ENCODE data around the gene IZUMO1.
"Not testable (repeated sequence)": the region's sequence is repeated elsewhere in the genome, so short reads cannot be mapped to it uniquely, and the experiment has no call there.

Gene IZUMO1

GRCh38 chr19:48746738-48747575, at the start of gene IZUMO1:
Gene IZUMO1, minus strand, starts transcription at chr19:48746909. Its CDS starts 1,050 bp downstream, at chr19:48745859.
- DNase-seq: peak; percentile 86

- DNase-seq: no peak
Observed at GRCh38 chr19:48795685-48796070, 49.0 kb upstream of the IZUMO1 start.

DNA sequence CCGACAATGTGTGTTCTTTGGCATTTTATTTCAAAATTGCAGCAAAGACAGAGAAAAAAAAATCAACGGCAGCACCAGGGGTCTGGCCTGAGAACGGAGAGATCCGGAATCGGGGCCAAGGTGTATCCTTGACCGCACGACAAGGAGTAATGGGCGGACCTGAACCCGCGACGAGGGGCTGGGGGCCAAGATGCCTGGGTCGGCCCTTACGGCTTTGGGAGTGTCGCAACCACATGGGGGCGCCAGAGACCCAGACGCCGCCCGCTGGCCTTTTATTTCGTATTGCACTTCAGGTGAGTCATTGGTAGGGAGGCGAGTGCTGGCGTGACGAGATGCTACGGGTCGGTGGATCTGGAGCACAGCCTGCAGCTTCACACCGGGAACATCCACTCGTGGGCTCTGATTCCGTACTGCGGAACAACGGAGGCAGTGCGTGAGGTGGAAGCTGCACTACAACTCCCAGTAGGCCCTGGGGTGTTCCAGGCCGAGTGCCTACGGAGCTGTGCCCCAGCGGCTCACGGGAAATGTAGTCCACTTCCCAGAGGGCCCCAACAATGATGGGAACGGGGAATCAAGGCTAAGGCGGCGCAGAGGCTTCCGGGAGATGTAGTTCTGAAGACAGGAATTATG, 48.5 kb upstream of the IZUMO1 start:
- DNase-seq: peak; percentile 96

- DNase-seq: no peak
Observed at GRCh38 chr19:48794291-48794690, 47.6 kb upstream of the IZUMO1 start.

DNA sequence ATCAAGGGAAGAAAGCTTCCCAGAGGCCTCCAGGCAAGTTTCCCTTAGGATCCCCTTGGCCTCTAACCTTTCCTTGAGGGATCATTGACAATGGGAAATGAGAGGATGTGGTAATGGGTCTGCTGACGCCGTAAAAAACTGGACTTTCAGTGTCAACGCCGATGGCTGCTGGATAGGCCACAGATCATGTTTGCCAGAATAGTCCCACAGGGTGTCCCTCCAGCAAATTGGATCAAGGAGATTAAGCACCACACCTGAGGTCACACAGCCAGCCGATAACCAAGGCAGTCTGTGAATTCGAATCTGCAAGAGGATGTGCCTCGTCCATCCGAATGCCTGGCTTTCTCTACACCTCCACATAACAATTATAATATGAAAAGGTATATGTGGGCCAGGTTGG, 46.6 kb upstream of the IZUMO1 start:
- no peak for DNase-seq

- DNase-seq: not testable (repeated sequence)
Observed at GRCh38 chr19:48787331-48787730, 40.6 kb upstream of the IZUMO1 start.

- DNase-seq: not testable (repeated sequence)
Observed at GRCh38 chr19:48786422-48786821, 39.7 kb upstream of the IZUMO1 start.

- no peak for DNase-seq
Observed at GRCh38 chr19:48784527-48784926, 37.8 kb upstream of the IZUMO1 start.

DNA sequence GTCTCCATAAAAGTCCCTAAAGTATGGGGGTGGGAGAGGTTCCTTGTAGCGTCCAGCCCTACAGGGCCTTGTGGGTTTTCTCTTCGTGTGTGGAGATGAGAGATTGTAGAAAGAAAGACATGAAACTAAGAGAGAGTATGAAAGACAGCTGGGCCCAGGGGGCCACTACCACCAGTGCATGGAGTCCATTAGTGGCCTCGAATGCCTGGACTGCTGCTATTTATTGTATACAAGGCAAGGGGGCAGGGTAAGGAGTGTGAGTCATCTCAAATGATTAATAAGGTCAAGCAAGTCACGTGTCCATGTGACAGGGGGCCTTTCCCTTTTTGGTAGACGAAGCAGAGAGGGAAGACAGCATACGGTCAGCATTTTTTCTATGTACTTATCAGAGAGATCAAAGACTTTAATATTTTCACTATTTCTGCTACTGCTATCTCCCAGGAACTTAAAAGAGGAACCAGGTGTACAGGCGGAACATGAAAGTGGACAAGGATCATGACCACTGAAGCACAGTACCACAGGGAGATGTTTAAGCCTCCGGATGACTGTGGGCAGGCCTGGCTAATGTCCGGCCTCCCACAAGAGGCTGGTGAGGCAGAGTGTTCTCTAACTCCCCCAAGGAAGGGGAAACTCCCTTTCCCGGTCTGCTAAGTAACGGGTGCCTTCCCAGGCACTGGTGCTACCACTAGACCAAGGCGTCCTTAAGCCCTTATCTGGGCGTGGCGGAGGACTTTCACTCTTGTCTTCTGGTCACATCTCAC, 34.1 kb upstream of the IZUMO1 start:
- DNase-seq: no peak

- DNase-seq: no peak
Observed at GRCh38 chr19:48779636-48780035, 32.9 kb upstream of the IZUMO1 start.

DNA sequence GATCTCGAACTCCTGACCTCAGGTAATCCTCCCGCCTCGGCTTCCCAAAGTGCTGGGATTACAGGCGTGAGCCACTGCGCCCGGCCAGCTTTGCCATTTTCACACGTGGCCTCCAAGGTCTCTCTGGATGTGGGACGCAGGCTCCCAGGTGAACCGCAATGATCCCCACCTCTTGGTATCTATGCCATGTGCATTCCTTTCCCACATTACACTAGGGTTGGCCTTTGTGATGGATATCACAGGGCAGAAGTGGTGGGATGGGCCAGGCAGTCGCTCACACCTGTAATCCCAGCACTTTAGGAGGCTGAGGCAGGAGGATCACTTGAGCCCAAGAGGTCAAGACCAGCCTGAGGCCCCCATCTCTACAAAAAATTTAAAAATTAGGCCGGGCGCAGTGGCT, 31.0 kb upstream of the IZUMO1 start:
- no peak for DNase-seq

- no peak for DNase-seq
Observed at GRCh38 chr19:48777139-48777538, 30.4 kb upstream of the IZUMO1 start.

GRCh38 chr19:48772503-48772953, 25.8 kb upstream of the IZUMO1 start:
- DNase-seq: no peak

GRCh38 chr19:48770734-48771472, 24.2 kb upstream of the IZUMO1 start:
- DNase-seq: no peak

- DNase-seq: no peak
Observed at GRCh38 chr19:48770266-48770665, 23.6 kb upstream of the IZUMO1 start.

- DNase-seq: no peak
Observed at GRCh38 chr19:48768994-48769713, 22.4 kb upstream of the IZUMO1 start.

DNA sequence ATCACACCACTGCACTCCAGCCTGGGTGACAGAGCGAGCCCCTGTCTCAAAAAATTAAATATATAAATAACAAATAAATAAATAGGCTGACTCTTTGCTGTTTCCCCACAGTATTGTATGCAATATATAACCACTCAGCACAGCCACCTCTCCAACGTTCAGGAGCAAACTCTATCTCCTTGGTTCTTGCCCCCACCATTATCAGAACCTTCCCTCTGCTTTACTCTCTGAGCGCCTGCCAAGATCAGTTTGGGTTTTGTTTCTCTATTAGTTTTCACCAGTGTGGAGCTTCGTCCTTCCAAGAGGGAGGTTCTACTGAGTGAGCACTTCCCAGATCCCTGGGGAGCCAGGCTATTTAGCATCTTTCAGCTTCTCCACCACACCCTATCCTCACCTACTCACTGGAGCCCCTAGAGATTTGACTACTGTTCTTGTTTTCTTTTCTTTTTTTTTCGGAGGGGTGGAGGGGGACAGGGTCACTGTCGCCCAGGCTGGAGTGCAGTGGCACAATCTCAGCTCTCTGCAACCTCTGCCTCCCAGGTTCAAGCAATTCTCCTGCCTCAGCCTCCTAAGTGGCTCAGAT, 21.6 kb upstream of the IZUMO1 start:
- DNase-seq: not testable (repeated sequence)

GRCh38 chr19:48765816-48766215, 19.1 kb upstream of the IZUMO1 start:
- DNase-seq: not testable (repeated sequence)

DNA sequence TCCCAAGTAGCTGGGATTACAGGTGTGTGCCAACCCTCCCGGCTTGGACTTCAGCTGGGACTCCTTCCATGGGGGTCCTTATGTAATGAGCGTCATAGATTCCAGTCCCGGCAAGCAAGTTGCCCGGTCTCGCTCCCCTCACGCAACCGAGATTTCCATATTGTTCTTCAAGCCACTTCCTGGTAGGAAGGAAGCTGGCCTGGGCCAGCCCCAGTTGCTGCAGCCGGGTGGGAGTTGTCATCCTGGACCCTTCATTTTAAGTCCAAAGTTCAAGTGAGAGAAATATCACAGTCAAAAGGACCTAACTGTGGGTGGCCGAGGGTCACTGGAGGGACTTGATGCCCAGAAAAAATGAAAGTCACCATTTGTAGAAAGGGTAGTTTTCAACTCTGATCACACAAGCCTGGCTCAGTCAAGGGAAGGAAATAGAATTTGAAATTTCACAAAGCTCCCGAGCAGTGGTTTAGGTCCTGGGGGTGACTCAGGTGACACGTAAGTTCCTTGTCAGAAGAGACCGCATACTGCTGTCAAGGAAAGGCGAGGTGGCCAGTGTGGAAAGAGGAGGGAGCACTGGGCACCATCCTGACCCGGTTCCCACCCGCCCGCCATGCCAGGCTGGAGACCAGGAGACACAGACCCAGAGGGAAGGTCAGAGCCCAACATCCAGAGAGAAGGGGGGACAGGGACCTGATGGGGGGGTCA, 13.9 kb upstream of the IZUMO1 start:
- DNase-seq: no peak

DNA sequence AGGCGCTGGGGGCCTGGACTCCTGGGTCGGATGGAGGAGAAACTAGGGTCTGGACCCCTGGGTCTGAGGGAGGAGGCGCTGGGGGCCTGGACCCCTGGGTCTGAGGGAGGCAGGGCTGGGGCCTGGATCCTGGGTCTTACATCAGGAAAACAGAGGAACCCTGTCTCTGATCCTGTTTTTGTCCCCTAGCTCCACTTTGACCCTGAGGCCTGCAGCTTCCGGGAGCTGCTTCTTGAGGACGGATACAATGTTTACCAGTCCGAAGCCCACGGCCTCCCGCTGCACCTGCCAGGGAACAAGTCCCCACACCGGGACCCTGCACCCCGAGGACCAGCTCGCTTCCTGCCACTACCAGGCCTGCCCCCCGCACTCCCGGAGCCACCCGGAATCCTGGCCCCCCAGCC, 11.0 kb upstream of the IZUMO1 start:
- DNase-seq: no peak

- no peak for DNase-seq
Observed at GRCh38 chr19:48757089-48757675, 10.5 kb upstream of the IZUMO1 start.

All from left hindlimb (tissue), 1 donor.